Measurements from ENCODE around the gene ETFB. TPM values are rescaled to one million over a fixed set of nuclear protein-coding genes. Genes with fewer than 3 reads are reported as not detected.

ETFB gene
- total and polyA plus RNA-seq, 2 donors from 2014 or later: 76.8 to 620 TPM

- H3K27me3 ChIP-seq (ENCODE audit: control insufficient read depth, insufficient read depth, low read length): no peaks in the 10 kb centered on the region
- no peaks in the 10 kb centered on the region for H3K4me1 ChIP-seq (ENCODE audit: control insufficient read depth in 2 of 3, insufficient read depth in 2 of 3, low read depth in 1 of 3, low read length in 3 of 3)
- no peak overlapping the region for H3K27ac ChIP-seq (ENCODE audit: low read depth in 2 of 2, low read length in 2 of 2)
- FAIRE-seq: no peak
- intact Hi-C loops (cut with DNase I): no loop called here
- peaks cover 0 to 1% (median 0%) of the 10 kb centered on the region in 3 donors for H3K9me3 ChIP-seq (ENCODE audit: control insufficient read depth in 2 of 3, insufficient read depth in 1 of 3, low read length in 3 of 3)
- no peak overlapping the region for H3K9ac ChIP-seq (ENCODE audit: low read length in 3 of 3)
- H3K36me3 ChIP-seq (ENCODE audit: control insufficient read depth in 2 of 3, insufficient read depth in 3 of 3, low read length in 3 of 3): no peaks in the 10 kb centered on the region
- TF ChIP-seq CTCF (IDR thresholded peaks at IDR 0.05; ENCODE audit: borderline replicate concordance, extremely low read depth, insufficient read depth): no peak
- DNase-seq: no peak
- no peak overlapping the region for H3K4me3 ChIP-seq (ENCODE audit: low read length in 3 of 3)
These were observed 69.7 kb downstream of the ETFB start for GRCh38 chr19:51296336-51297093.

- Histone ChIP-seq H3K9ac (ENCODE audit: low read length in 3 of 3) (no peak overlapping the region), H3K36me3 (ENCODE audit: control insufficient read depth in 2 of 3, insufficient read depth in 3 of 3, low read length in 3 of 3) (no peaks in the 10 kb centered on the region), H3K4me1 (ENCODE audit: control insufficient read depth in 2 of 3, insufficient read depth in 2 of 3, low read depth in 1 of 3, low read length in 3 of 3) (no peaks in the 10 kb centered on the region), H3K9me3 (ENCODE audit: control insufficient read depth in 2 of 3, insufficient read depth in 1 of 3, low read length in 3 of 3) (no peaks in the 10 kb centered on the region), H3K27ac (ENCODE audit: low read depth in 2 of 2, low read length in 2 of 2) (no peak overlapping the region), H3K27me3 (ENCODE audit: control insufficient read depth, insufficient read depth, low read length) (no peaks in the 10 kb centered on the region), H3K4me3 (ENCODE audit: low read length in 3 of 3) (no peak overlapping the region)
- no peak for TF ChIP-seq CTCF (IDR thresholded peaks at IDR 0.05; ENCODE audit: borderline replicate concordance, extremely low read depth, insufficient read depth)
- peak in 2 of 5 donors; percentile 20 to 21 for DNase-seq
- intact Hi-C loops (cut with DNase I): no loop called here
- no peak for FAIRE-seq
These were observed 70.6 kb downstream of the ETFB start for GRCh38 chr19:51295382-51296126.

Other genes starting within 250 kb of the ETFB start
- 8.1 TPM for gene SIGLEC9, start 241.5 kb downstream of the ETFB start, total RNA-seq
- gene SIGLEC9, start 241.5 kb downstream of the ETFB start, polyA plus RNA-seq (ENCODE audit: insufficient read depth, low read depth, low replicate concordance): 1.6 TPM
- gene SIGLEC7, start 224.1 kb downstream of the ETFB start, total RNA-seq: 4.0 TPM
- 1.2 TPM for gene SIGLEC7, start 224.1 kb downstream of the ETFB start, polyA plus RNA-seq (ENCODE audit: insufficient read depth, low read depth, low replicate concordance)
- gene CD33, start 141.3 kb downstream of the ETFB start, total RNA-seq: 14.0 TPM
- gene CD33, start 141.3 kb downstream of the ETFB start, polyA plus RNA-seq (ENCODE audit: insufficient read depth, low read depth, low replicate concordance): 2.6 TPM
- not detected for gene SIGLECL1, start 115.3 kb downstream of the ETFB start, total RNA-seq
- gene SIGLECL1, start 115.3 kb downstream of the ETFB start, polyA plus RNA-seq (ENCODE audit: insufficient read depth, low read depth, low replicate concordance): not detected
- not detected for gene IGLON5, start 54.7 kb downstream of the ETFB start, total RNA-seq
- gene IGLON5, start 54.7 kb downstream of the ETFB start, polyA plus RNA-seq (ENCODE audit: insufficient read depth, low read depth, low replicate concordance): 0.15 TPM
- 1.8 TPM for gene VSIG10L, start 24.2 kb downstream of the ETFB start, total RNA-seq
- gene VSIG10L, start 24.2 kb downstream of the ETFB start, polyA plus RNA-seq (ENCODE audit: insufficient read depth, low read depth, low replicate concordance): 2.2 TPM
- 1.1 TPM for gene CLDND2, start 2.6 kb upstream of the ETFB start, total RNA-seq
- 6.9 TPM for gene CLDND2, start 2.6 kb upstream of the ETFB start, polyA plus RNA-seq (ENCODE audit: insufficient read depth, low read depth, low replicate concordance)
- 7.9 TPM for gene NKG7, start 6.3 kb upstream of the ETFB start, total RNA-seq
- gene NKG7, start 6.3 kb upstream of the ETFB start, polyA plus RNA-seq (ENCODE audit: insufficient read depth, low read depth, low replicate concordance): 3.5 TPM
- gene LIM2, start 21.6 kb upstream of the ETFB start, total RNA-seq: not detected
- not detected for gene LIM2, start 21.6 kb upstream of the ETFB start, polyA plus RNA-seq (ENCODE audit: insufficient read depth, low read depth, low replicate concordance)
- gene C19orf84, start 24.2 kb upstream of the ETFB start, total RNA-seq: not detected
- not detected for gene C19orf84, start 24.2 kb upstream of the ETFB start, polyA plus RNA-seq (ENCODE audit: insufficient read depth, low read depth, low replicate concordance)
- gene SIGLEC10, start 51.3 kb upstream of the ETFB start, total RNA-seq: 33.8 TPM
- 0.34 TPM for gene SIGLEC10, start 51.3 kb upstream of the ETFB start, polyA plus RNA-seq (ENCODE audit: insufficient read depth, low read depth, low replicate concordance)
- gene SIGLEC8, start 92.1 kb upstream of the ETFB start, total RNA-seq: 1.8 TPM
- not detected for gene SIGLEC8, start 92.1 kb upstream of the ETFB start, polyA plus RNA-seq (ENCODE audit: insufficient read depth, low read depth, low replicate concordance)
- gene CEACAM18, start 112.2 kb upstream of the ETFB start, total RNA-seq: not detected
- gene CEACAM18, start 112.2 kb upstream of the ETFB start, polyA plus RNA-seq (ENCODE audit: insufficient read depth, low read depth, low replicate concordance): not detected
- 0.66 TPM for gene SIGLEC12, start 135.4 kb upstream of the ETFB start, total RNA-seq
- gene SIGLEC12, start 135.4 kb upstream of the ETFB start, polyA plus RNA-seq (ENCODE audit: insufficient read depth, low read depth, low replicate concordance): not detected
- gene SIGLEC6, start 165.3 kb upstream of the ETFB start, total RNA-seq: 4.8 TPM
- gene SIGLEC6, start 165.3 kb upstream of the ETFB start, polyA plus RNA-seq (ENCODE audit: insufficient read depth, low read depth, low replicate concordance): not detected
- 20.1 TPM for gene ZNF175, start 204.9 kb upstream of the ETFB start, total RNA-seq
- 3.3 TPM for gene ZNF175, start 204.9 kb upstream of the ETFB start, polyA plus RNA-seq (ENCODE audit: insufficient read depth, low read depth, low replicate concordance)